Measurements from ENCODE around the gene ASH1L. TPM values are rescaled to one million over a fixed set of nuclear protein-coding genes. Genes with fewer than 3 reads are reported as not detected.

The ASH1L gene
- total and polyA plus RNA-seq, 9 of the 15 experiments (the other 6 are each of a cell fraction or from before 2014, with no cell fraction given): 2.0 to 23.3 (median 14.6) TPM

GRCh38 chr1:155570593-155570990, 8.0 kb upstream of the ASH1L start (continued):
- TF ChIP-seq MGA (IDR thresholded peaks at IDR 0.05) (no peak), HDAC8 (tag; IDR thresholded peaks at IDR 0.05) (no peak), BMI1 (IDR thresholded peaks at IDR 0.05; ENCODE audit: low read length) (no peak), ADNP (tag; IDR thresholded peaks at IDR 0.05) (0 out of 2 replicates have a peak, but pooled peaks have one; percentile 11), PHF21A (IDR thresholded peaks at IDR 0.05; ENCODE audit: borderline replicate concordance, low read depth) (no peak), MCM2 (IDR thresholded peaks at IDR 0.05; ENCODE audit: low read depth) (no peak), ZNF57 (CRISPR knock-in tag; IDR thresholded peaks at IDR 0.05) (no peak), TRIM28 (IDR thresholded peaks at IDR 0.05) (no peak), ELF2 (CRISPR knock-in tag; IDR thresholded peaks at IDR 0.05) (no peak), MBD2 (IDR thresholded peaks at IDR 0.05; ENCODE audit: borderline replicate concordance, low read depth) (no peak), HDAC1 (IDR thresholded peaks at IDR 0.05) (no peak), IRF9 (tag; IDR thresholded peaks at IDR 0.05) (no peak), ATF3 (IDR thresholded peaks at IDR 0.05) (0 out of 2 replicates have a peak, but pooled peaks have one; percentile 5), ATF3 (CRISPR knock-in tag; conservative IDR thresholded peaks at IDR 0.05) (no peak)
- TF ChIP-seq, protein P1, sequence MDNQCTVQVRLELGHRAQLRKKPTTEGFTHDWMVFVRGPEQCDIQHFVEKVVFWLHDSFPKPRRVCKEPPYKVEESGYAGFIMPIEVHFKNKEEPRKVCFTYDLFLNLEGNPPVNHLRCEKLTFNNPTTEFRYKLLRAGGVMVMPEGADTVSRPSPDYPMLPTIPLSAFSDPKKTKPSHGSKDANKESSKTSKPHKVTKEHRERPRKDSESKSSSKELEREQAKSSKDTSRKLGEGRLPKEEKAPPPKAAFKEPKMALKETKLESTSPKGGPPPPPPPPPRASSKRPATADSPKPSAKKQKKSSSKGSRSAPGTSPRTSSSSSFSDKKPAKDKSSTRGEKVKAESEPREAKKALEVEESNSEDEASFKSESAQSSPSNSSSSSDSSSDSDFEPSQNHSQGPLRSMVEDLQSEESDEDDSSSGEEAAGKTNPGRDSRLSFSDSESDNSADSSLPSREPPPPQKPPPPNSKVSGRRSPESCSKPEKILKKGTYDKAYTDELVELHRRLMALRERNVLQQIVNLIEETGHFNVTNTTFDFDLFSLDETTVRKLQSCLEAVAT (IDR thresholded peaks at IDR 0.05): 0 out of 4 replicates have a peak, but pooled peaks of 1 of the 2 experiments have one; percentile 24
